ENCODE results near the gene TNS1. TPM values are rescaled to one million over a fixed set of nuclear protein-coding genes. Genes with fewer than 3 reads are reported as not detected.

TNS1 gene
- total RNA-seq, 1 donor from 2014 or later = 1,334 TPM

DNA sequence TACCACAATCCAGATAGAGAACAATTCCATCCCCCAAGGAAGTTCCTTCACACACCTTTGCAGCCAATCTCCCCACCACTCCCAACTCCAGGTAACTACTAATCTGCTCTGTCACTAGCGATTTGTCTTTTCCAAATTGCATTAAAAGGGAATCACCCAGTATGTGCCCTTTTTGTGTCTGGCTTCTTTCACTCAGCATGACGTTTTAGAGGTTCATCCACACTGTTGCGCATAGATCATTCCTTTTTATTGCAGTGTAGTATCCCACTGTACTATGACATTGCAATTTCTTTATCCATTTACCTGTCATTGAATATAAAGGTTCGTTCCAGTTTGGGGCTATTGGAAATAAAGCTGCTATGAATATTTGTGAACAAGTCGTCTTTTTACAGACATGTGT lies 31.6 kb downstream of the TNS1 start:
- Histone ChIP-seq H3K9me3 (no peaks in the 10 kb centered on the region), H3K27ac (no peak overlapping the region), H3K27me3 (no peaks in the 10 kb centered on the region), H3K4me3 (no peak overlapping the region), H3K36me3 (no peaks in the 10 kb centered on the region), H3K4me1 (peaks cover 0 to 15% of the 10 kb centered on the region in 2 donors)
- TF ChIP-seq CTCF (IDR thresholded peaks at IDR 0.05) = no peak
- peak in 1 of 2 donors; percentile 24 for DNase-seq (ENCODE audit: low spot score in 2 of 2)
- intact Hi-C loops (cut with DNase I) = no loop called here

- Histone ChIP-seq H3K27me3 (no peaks in the 10 kb centered on the region), H3K36me3 (no peaks in the 10 kb centered on the region), H3K9me3 (no peaks in the 10 kb centered on the region), H3K4me1 (peaks cover 5 to 24% of the 10 kb centered on the region in 2 donors), H3K4me3 (no peak overlapping the region), H3K27ac (peak overlapping the region in 1 of 2 donors; percentile 34)
- no peak for TF ChIP-seq CTCF (IDR thresholded peaks at IDR 0.05)
- DNase-seq (ENCODE audit: low spot score in 2 of 2) = no peak
- intact Hi-C loops (cut with DNase I) = no loop called here
These were observed 32.6 kb downstream of the TNS1 start for GRCh38 chr2:217970206-217970605.

- DNase-seq (ENCODE audit: low spot score in 2 of 2) = no peak
- Histone ChIP-seq H3K27me3 (no peaks in the 10 kb centered on the region), H3K27ac (no peak overlapping the region), H3K4me1 (peaks cover 7 to 30% of the 10 kb centered on the region in 2 donors), H3K9me3 (no peaks in the 10 kb centered on the region), H3K4me3 (no peak overlapping the region), H3K36me3 (no peaks in the 10 kb centered on the region)
- no peak for TF ChIP-seq CTCF (IDR thresholded peaks at IDR 0.05)
- intact Hi-C loops (cut with DNase I) = no loop called here
These were observed 33.2 kb downstream of the TNS1 start for GRCh38 chr2:217969588-217969987.

- Histone ChIP-seq H3K27ac (no peak overlapping the region), H3K4me3 (no peak overlapping the region), H3K4me1 (peaks cover 7 to 36% of the 10 kb centered on the region in 2 donors), H3K36me3 (no peaks in the 10 kb centered on the region), H3K9me3 (no peaks in the 10 kb centered on the region), H3K27me3 (no peaks in the 10 kb centered on the region)
- intact Hi-C loops (cut with DNase I) = no loop called here
- no peak for DNase-seq (ENCODE audit: low spot score in 2 of 2)
- TF ChIP-seq CTCF (IDR thresholded peaks at IDR 0.05) = no peak
These were observed 34.8 kb downstream of the TNS1 start for GRCh38 chr2:217968023-217968422.

DNA sequence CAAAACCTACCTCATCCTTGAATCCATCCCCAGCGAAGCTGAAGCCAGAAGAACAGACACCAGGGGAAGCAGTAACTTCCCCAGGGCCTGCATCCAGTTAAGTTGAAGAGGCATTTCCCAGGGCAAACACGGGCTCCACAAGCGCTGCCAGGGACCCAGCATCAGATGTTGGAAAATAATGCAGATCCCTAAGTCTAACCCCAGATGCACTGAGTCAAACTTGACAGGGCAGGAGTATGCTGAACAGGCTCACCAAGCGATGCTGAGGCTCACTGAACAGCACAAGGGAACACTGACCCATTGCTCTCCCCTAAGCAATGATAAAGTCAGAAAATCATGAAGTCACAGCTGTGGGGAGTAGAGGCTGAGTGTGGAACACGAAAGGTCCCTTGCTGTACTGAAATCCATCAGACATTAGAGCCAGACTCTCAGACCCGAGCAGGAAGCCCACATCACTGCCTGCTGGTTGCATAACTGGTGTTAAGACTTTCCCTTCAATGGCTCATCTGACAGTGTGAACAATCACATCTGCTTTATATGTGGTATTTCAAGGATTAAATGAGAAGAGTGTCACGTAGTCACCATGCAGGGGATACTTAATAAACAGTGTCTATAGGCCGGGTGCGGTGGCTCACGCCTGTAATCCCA lies 36.2 kb downstream of the TNS1 start:
- H3K36me3 ChIP-seq = no peaks in the 10 kb centered on the region
- intact Hi-C loops (cut with DNase I) = no loop called here
- peaks cover 7 to 32% of the 10 kb centered on the region in 2 donors for H3K4me1 ChIP-seq
- H3K27ac ChIP-seq = peak overlapping the region; percentile 61 to 67
- TF ChIP-seq CTCF (IDR thresholded peaks at IDR 0.05) = no peak
- H3K4me3 ChIP-seq = peak overlapping the region in 1 of 2 donors; percentile 1
- peak in 1 of 2 donors; percentile 52 for DNase-seq (ENCODE audit: low spot score in 2 of 2)
- no peaks in the 10 kb centered on the region for H3K9me3 ChIP-seq
- no peaks in the 10 kb centered on the region for H3K27me3 ChIP-seq

Data from ascending aorta (tissue), 2 donors.